ENCODE measurements around the gene ABCC1.
"Not testable (repeated sequence)": the region's sequence is repeated elsewhere in the genome, so short reads cannot be mapped to it uniquely, and the experiment has no call there.

Gene ABCC1

GRCh38 chr16:16146380-16147315, 197.2 kb downstream of the ABCC1 start:
- no peak for DNase-seq

DNA sequence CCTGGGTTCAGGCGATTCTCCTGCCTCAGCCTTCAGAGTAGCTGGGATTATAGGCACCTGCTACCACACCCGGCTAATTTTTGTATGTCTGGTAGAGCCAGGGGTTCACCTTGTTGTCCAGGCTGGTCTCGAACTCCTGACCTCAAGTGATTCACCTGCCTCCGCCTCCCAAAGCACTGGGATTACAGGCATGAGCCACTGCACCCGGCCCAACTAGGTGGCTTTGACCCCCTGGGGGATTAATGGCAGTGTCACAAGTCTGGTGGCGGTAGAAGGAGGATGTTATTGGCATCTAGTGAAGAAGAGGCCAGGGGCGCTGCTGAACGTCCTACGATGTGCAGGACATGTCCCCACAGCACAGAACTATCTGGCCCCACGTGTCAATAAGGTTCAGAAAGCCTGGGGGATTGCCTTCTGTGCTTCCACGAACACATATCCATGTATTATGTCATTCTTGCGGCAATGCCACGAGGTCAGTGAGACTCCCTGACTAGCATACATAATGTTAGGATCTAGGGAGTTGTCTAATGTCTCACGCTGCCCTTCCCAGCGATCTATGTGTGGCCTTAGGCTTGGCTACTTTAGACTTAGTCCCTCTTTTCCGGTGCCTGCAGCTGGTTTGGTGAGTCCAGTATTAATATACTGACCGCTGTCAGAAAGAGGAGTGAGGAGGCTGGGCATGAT, 198.0 kb downstream of the ABCC1 start:
- DNase-seq, result no peak

DNA sequence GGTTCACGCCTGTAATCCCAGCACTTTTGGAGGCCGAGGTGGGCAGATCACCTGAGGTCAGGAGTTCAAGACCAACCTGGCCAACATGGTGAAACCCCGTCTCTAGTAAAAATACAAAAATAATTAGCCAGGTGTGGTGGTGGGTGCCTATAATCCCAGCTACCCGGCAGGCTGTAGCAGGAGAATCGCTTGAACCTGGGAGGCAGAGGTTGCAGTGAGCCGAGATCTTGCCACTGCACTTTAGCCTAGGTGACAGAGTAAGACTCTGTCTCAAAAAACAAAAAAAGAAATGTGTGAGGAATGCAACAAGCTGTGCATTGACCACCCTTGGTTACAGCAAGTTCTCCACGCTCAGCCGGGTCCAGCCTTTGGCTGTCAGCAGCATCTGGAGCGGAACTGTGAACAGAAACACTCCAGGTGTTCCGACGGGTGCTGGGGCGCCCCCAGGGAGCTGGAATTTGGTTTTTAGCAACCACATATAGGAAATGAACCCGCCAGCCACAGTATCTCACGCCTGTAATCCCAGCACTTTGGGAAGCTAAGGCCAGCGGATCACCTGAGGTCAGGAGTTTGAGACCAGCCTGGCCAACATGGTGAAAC, 198.7 kb downstream of the ABCC1 start:
- DNase-seq, result not testable (repeated sequence)

- no peak for DNase-seq
These were observed 199.3 kb downstream of the ABCC1 start for GRCh38 chr16:16148755-16149154.

GRCh38 chr16:16149710-16150116, 200.3 kb downstream of the ABCC1 start:
- DNase-seq, result no peak

- no peak for DNase-seq
These were observed 200.9 kb downstream of the ABCC1 start for GRCh38 chr16:16150117-16150877.

- DNase-seq, result no peak
These were observed 201.4 kb downstream of the ABCC1 start for GRCh38 chr16:16150878-16151152.

- DNase-seq, result no peak
These were observed 201.9 kb downstream of the ABCC1 start for GRCh38 chr16:16151315-16151714.

DNA sequence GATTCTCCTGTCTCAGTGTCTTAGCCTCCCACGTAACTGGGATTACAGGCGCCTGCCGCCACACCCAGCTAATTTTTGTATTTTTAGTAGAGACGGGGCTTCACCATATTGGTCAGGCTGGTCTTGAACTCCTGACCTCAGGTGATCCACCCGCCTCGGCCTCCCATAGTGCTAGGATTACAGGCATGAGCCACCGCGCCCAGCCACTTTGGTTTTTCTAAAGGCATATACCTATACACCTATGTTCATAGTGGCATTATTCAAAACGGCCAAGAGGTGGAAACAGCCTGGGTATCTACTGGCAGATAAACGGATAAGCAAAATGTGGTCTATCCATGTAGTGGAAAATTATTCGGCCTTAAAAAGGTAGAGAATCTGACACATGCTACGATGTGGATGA, 203.6 kb downstream of the ABCC1 start:
- DNase-seq, result not testable (repeated sequence)

DNA sequence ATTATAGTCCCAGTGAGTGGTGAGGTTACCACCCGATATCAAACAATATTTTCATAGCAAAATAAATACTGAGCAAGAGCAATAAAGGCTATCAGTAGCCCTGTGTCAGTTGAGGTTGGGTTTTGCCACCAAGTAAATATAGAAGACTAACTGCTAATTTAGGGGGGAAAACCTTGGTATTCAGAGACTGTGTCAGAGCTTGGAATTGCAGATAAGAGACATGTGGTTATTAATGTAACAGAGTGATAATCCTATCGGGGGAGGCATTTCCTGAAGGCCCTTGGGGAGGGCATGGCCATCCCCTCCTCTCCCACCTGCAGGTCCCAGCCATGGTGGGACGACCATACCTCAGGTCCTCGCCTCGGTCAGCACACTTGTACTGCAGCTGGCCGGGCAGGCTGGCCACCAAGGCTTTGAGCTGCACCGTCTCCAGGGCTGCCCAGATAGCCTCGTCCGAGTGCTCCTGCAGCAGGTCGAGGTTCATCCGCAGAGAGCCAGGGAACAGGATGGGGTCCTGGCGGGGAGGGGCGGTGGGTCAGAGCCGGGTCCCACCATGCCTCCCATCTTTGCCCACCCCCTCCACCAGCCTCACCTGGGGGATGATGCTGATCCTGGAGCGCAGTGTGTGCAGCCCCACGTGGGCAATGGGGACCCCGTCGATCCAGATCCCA, 205.0 kb downstream of the ABCC1 start:
- DNase-seq, result no peak

DNA sequence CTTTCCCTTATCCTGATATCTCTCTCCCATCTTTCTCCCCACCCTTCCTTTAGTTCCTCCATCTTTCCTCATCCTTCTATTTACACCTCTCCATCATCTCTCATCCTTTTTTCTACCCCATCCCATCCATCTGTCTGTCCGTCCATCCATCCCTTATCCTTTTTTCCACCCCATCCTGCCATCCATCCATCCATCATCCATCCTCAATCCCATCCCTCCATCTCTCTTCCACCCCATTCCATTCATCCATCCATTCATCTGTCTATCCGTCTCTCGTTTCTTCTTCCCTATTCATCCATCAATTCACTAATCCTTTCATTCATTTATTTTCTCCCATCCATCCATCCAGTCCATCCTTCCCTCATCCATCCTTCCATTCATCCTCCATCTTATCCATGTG, 205.8 kb downstream of the ABCC1 start:
- DNase-seq, result no peak

DNA sequence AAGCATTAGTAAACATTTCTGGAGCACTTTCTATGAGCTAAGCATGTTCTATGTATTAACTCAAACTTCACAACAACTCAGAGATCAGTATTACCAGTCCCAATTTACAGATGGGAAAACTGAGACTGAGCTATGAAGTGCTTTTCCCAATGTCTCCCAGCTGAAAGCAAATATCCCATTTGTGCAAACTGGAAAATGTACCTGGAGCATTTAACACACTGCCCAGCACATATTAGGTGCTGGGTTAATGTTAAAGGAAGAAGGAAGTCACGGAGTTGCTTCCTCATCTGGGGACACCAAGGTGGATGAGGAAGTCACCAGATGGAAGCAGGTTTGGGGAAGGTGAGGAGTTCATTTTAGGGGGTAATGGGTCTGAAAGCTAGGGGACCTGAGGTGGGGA, 207.8 kb downstream of the ABCC1 start:
- no peak for DNase-seq

DNA sequence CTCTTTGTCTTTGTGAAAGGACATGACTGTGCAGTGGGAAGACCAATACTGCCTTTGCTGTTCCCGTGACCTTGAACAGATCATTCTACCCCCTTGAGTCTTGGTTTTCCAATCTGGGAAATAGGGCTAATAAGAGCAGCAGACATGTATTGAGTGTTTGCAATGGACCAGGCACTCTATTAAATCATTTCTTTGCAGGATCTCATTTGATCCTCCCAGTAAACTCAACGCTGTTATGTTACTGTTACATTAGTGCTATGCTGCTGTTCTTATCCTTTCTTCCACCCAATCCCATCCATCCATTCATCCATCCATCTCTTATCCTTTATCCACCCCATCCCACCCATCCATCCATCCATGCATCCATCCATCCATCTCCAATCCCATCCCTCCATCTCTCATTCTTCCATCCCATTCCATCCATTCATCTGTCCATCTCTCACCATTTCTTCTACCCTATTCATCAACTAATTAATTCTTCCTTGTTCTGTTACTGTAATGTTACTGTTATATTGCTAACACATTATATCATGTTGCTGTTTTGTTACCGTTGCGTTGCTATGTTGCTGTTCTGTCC, 208.8 kb downstream of the ABCC1 start:
- no peak for DNase-seq

DNA sequence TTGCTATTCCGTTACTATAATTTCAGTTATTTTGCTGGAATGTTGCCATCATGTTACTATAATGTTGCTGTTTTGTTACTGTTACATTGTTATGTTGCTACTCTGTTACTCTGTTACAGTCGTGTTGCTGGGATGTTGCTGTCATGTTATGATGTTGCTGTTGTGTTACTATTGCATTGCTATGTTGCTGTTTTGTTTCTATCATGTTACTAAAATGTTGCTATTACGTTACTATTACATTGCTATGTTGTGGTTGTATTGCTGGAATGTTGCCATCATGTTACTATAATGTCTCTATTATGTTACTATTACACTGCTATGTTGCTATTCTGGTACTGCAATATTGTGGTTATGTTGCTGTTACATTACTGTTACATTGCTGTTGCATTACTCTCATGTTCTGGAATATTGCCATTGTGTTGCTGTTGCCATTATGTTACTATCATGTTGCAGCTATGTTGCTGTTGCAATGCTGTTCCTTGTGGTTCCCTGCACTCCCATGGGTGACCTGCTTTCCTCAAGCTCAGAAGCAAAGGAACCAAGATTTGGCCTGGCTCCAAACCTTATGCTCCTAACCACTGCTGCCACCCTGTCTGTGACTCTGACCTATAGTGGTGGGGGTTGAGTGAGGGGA, 209.4 kb downstream of the ABCC1 start:
- no peak for DNase-seq

GRCh38 chr16:16159662-16160061, 210.2 kb downstream of the ABCC1 start:
- DNase-seq, result no peak

GRCh38 chr16:16161319-16161718, 211.9 kb downstream of the ABCC1 start:
- no peak for DNase-seq

- not testable (repeated sequence) for DNase-seq
These were observed 212.4 kb downstream of the ABCC1 start for GRCh38 chr16:16161840-16162239.

DNA sequence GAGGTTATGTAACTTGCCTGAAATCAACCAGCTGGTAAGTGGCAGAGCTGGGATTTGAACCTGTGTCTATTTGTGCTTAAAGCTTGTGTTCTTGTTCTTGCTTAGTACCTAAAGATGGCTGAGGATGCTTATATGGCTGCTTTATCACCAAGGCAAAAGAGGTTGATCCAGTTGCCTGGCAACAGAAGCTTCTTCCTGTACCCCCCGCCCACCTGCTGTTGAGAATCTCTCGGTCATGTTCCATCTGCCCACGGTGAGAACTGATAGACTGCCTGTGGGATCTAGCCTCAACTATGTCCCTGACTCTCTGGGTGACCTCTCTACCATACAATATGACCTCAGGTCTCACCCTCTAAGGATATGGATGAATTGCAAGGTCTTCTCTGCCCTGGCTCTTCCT, 213.2 kb downstream of the ABCC1 start:
- DNase-seq, result no peak

DNA sequence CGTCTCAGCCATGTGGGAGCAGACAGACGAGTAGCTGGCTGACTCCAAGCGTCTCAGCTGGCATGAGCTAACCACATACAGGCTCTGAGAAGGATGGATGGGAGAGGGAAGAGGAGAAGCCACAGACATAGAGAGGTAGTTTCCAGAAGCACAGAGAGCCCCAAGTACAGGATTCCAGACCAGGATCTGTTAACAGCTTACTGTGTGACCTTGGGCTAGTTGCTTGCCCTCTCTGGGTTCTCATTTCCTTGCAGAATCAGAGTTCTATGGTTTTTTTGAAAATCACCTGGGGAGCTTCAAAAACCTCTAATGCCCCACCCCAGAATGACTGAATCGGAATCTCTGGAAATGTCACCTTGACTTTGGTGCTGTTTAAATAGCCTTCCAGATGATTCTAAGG, 213.7 kb downstream of the ABCC1 start:
- DNase-seq, result no peak

GRCh38 chr16:16163571-16163970, 214.2 kb downstream of the ABCC1 start:
- no peak for DNase-seq

- no peak for DNase-seq
These were observed 214.8 kb downstream of the ABCC1 start for GRCh38 chr16:16164243-16164642.

GRCh38 chr16:16166085-16166484, 216.7 kb downstream of the ABCC1 start:
- no peak for DNase-seq

All from activated CD4-positive, alpha-beta T cell treated with anti-CD3 and anti-CD28 coated beads, Interleukin-2, Interleukin-6, amounts not matched to agents 100 ng/mL and 50 ng/mL, durations not matched to agents 16 hours and 8 hours (primary cell).